Endothelial cell (in vitro differentiated cells): Measurements from ENCODE around the gene CCNY. TPM values are rescaled to one million over a fixed set of nuclear protein-coding genes. Genes with fewer than 3 reads are reported as not detected.

Source experiments
- DNase-seq: peaks from one replicate; pipeline ENCODE4 v3.0.0; 2021; ENCODE audit warnings: low spot score
- H3K27ac Mint-ChIP-seq: one replicate; pipeline ENCODE4 v1.8.0; 2021; ENCODE audit warnings: mixed read lengths, inconsistent platforms; ENCODE audit not compliant: unreplicated experiment
- H3K27me3 Mint-ChIP-seq: one replicate; pipeline ENCODE4 v1.8.0; 2021; ENCODE audit warnings: mild to moderate bottlenecking, moderate library complexity, mixed read lengths, inconsistent platforms; ENCODE audit not compliant: unreplicated experiment
- H3K36me3 Mint-ChIP-seq: one replicate; pipeline ENCODE4 v1.8.0; 2021; ENCODE audit warnings: mild to moderate bottlenecking, low read depth, mixed read lengths, inconsistent platforms; ENCODE audit not compliant: unreplicated experiment
- H3K4me1 Mint-ChIP-seq: one replicate; pipeline ENCODE4 v1.8.0; 2021; ENCODE audit warnings: mild to moderate bottlenecking, mixed read lengths, inconsistent platforms; ENCODE audit not compliant: unreplicated experiment
- H3K4me3 Mint-ChIP-seq: one replicate; pipeline ENCODE4 v1.8.0; 2021; ENCODE audit warnings: mild to moderate bottlenecking, mixed read lengths, inconsistent platforms; ENCODE audit not compliant: unreplicated experiment
- H3K9me3 Mint-ChIP-seq: one replicate; pipeline ENCODE4 v1.8.0; 2021; ENCODE audit warnings: mixed read lengths, inconsistent platforms; ENCODE audit not compliant: unreplicated experiment
- CTCF ChIP-seq: fragments of 200-600 bp; sonication (generic); IDR thresholded peaks from one replicate; pipeline ENCODE4 v1.5.0; 2021; ENCODE audit warnings: antibody characterized with exemption; ENCODE audit not compliant: unreplicated experiment
- total RNA-seq: library from RNA; stranded (reverse); fragmentation: NEBNext Ultra II Directional; extraction: Animal tissue kit (Norgen Biotek cat#: 25700); gene quantifications from one replicate; pipeline ENCODE4 v1.2.1, GENCODE V29; 2021; ENCODE audit not compliant: unreplicated experiment

CCNY gene
- total RNA-seq, 1 donor from 2014 or later: 169 TPM

GRCh38 chr10:35428521-35428920 lies 92.2 kb downstream of the CCNY start:
- Mint-ChIP-seq H3K36me3 (peaks cover 7% of the 10 kb centered on the region), H3K27me3 (peaks cover 18% of the 10 kb centered on the region)

GRCh38 chr10:35432781-35433338 lies 96.6 kb downstream of the CCNY start:
- peaks cover 20% of the 10 kb centered on the region for H3K27me3 Mint-ChIP-seq
- DNase-seq: no peak
- peaks cover 17% of the 10 kb centered on the region for H3K36me3 Mint-ChIP-seq
- H3K9me3 Mint-ChIP-seq: no peaks in the 10 kb centered on the region
- TF ChIP-seq CTCF: no peak
- H3K4me3 Mint-ChIP-seq: no peak overlapping the region
- no peak overlapping the region for H3K27ac Mint-ChIP-seq
- H3K4me1 Mint-ChIP-seq: peaks cover 32% of the 10 kb centered on the region

More at GRCh38 chr10:35428521-35428920, 92.2 kb downstream of the CCNY start:
- Mint-ChIP-seq H3K4me1 (peaks cover 44% of the 10 kb centered on the region), H3K4me3 (peak overlapping the region; percentile 17), H3K9me3 (no peaks in the 10 kb centered on the region), H3K27ac (peak overlapping the region; percentile 15)
- no peak for DNase-seq
- no peak for TF ChIP-seq CTCF

- Mint-ChIP-seq H3K36me3 (peaks cover 10% of the 10 kb centered on the region), H3K4me1 (peaks cover 30% of the 10 kb centered on the region), H3K4me3 (no peak overlapping the region), H3K27ac (no peak overlapping the region), H3K27me3 (peaks cover 17% of the 10 kb centered on the region), H3K9me3 (no peaks in the 10 kb centered on the region)
- TF ChIP-seq CTCF: no peak
- DNase-seq: no peak
Observed at GRCh38 chr10:35433851-35434426, 97.6 kb downstream of the CCNY start.

- H3K36me3 Mint-ChIP-seq: peaks cover 10% of the 10 kb centered on the region
- H3K9me3 Mint-ChIP-seq: no peaks in the 10 kb centered on the region
- H3K27ac Mint-ChIP-seq: peak overlapping the region; percentile 50
- DNase-seq: no peak
- TF ChIP-seq CTCF: no peak
- no peak overlapping the region for H3K4me3 Mint-ChIP-seq
- H3K4me1 Mint-ChIP-seq: peaks cover 36% of the 10 kb centered on the region
- peaks cover 20% of the 10 kb centered on the region for H3K27me3 Mint-ChIP-seq
Observed at GRCh38 chr10:35434533-35434932, 98.2 kb downstream of the CCNY start.

GRCh38 chr10:35435824-35436223 lies 99.5 kb downstream of the CCNY start:
- no peak for DNase-seq
- peak overlapping the region; percentile 22 for H3K27ac Mint-ChIP-seq

More at GRCh38 chr10:35435824-35436223, 99.5 kb downstream of the CCNY start:
- peaks cover 22% of the 10 kb centered on the region for H3K27me3 Mint-ChIP-seq
- peaks cover 40% of the 10 kb centered on the region for H3K4me1 Mint-ChIP-seq
- TF ChIP-seq CTCF: no peak
- peak overlapping the region; percentile 13 for H3K4me3 Mint-ChIP-seq
- H3K9me3 Mint-ChIP-seq: no peaks in the 10 kb centered on the region
- H3K36me3 Mint-ChIP-seq: peaks cover 10% of the 10 kb centered on the region
